HEK293T (cell line): Measurements from ENCODE around the gene TTC12.

Experiments used
- CTCF ChIA-PET: fragments of 350-600 bp; formaldehyde crosslinking; extraction: SDS; loops from one replicate; lab custom pipeline; 2021; ENCODE audit warnings: antibody characterized with exemption, inconsistent platforms; lab: Yijun Ruan, JAX
- POLR2A ChIA-PET: fragments of 350-600 bp; formaldehyde crosslinking; extraction: SDS; loops from one replicate; lab custom pipeline; 2020; ENCODE audit warnings: antibody characterized with exemption, inconsistent platforms; lab: Yijun Ruan, JAX
- DNase-seq: peaks from one replicate; pipeline ENCODE4 v3.0.0; 2012; ENCODE audit warnings: mixed read lengths; ENCODE audit errors: extremely low spot score
- ARNT ChIP-seq: fragments of 450-650 bp; IDR thresholded peaks from 2 replicates; pipeline ENCODE4 v1.6.1; 2017; ENCODE audit warnings: mild to moderate bottlenecking
- BHLHE40 ChIP-seq: fragments of 450-650 bp; IDR thresholded peaks from 2 replicates; pipeline ENCODE4 v1.6.1; 2016; ENCODE audit warnings: mild to moderate bottlenecking, moderate library complexity, borderline replicate concordance
- CTBP1 ChIP-seq: fragments of 450-650 bp; IDR thresholded peaks from 2 replicates; pipeline ENCODE4 v1.6.1; 2016; ENCODE audit warnings: borderline replicate concordance
- ELF4 ChIP-seq: fragments of 450-650 bp; IDR thresholded peaks from 2 replicates; pipeline ENCODE4 v1.6.1; 2017; ENCODE audit warnings: antibody characterized with exemption
- FOXA1 ChIP-seq: fragments of 450-650 bp; IDR thresholded peaks from 2 replicates; pipeline ENCODE4 v1.6.1; 2016; ENCODE audit warnings: mild to moderate bottlenecking
- FOXK2 ChIP-seq: fragments of 450-650 bp; IDR thresholded peaks from 2 replicates; pipeline ENCODE4 v1.6.1; 2016; ENCODE audit warnings: mild to moderate bottlenecking
- FOXM1 ChIP-seq: fragments of 450-650 bp; IDR thresholded peaks from 2 replicates; pipeline ENCODE4 v1.6.1; 2017; ENCODE audit warnings: mild to moderate bottlenecking, borderline replicate concordance
- HDGF ChIP-seq: fragments of 450-650 bp; IDR thresholded peaks from 2 replicates; pipeline ENCODE4 v1.6.1; 2017; ENCODE audit warnings: antibody characterized with exemption, borderline replicate concordance
- L3MBTL2 ChIP-seq: fragments of 450-650 bp; conservative IDR thresholded peaks from 2 replicates; pipeline ENCODE4 v1.6.1; 2016; ENCODE audit warnings: mild to moderate bottlenecking
- LEF1 ChIP-seq: fragments of 450-650 bp; IDR thresholded peaks from 2 replicates; pipeline ENCODE4 v1.6.1; 2017; ENCODE audit warnings: mild to moderate bottlenecking, borderline replicate concordance
- NFRKB ChIP-seq: fragments of 450-650 bp; IDR thresholded peaks from 2 replicates; pipeline ENCODE4 v1.6.1; 2016; ENCODE audit warnings: mild to moderate bottlenecking, moderate library complexity
- SP1 ChIP-seq: fragments of 450-650 bp; IDR thresholded peaks from 2 replicates; pipeline ENCODE4 v1.6.1; 2017
- SUZ12 ChIP-seq: fragments of 450-650 bp; IDR thresholded peaks from 2 replicates; pipeline ENCODE4 v1.6.1; 2016; ENCODE audit warnings: mild to moderate bottlenecking
- TARDBP ChIP-seq: fragments of 450-650 bp; IDR thresholded peaks from 2 replicates; pipeline ENCODE4 v1.6.1; 2016
- ZNF384 ChIP-seq: fragments of 450-650 bp; IDR thresholded peaks from 2 replicates; pipeline ENCODE4 v1.6.1; 2016
- TF ChIP-seq, protein P1 (sequence below): fragments of 450-650 bp; IDR thresholded peaks from 2 replicates; pipeline ENCODE4 v1.6.1; 2016

TTC12 gene

DNA sequence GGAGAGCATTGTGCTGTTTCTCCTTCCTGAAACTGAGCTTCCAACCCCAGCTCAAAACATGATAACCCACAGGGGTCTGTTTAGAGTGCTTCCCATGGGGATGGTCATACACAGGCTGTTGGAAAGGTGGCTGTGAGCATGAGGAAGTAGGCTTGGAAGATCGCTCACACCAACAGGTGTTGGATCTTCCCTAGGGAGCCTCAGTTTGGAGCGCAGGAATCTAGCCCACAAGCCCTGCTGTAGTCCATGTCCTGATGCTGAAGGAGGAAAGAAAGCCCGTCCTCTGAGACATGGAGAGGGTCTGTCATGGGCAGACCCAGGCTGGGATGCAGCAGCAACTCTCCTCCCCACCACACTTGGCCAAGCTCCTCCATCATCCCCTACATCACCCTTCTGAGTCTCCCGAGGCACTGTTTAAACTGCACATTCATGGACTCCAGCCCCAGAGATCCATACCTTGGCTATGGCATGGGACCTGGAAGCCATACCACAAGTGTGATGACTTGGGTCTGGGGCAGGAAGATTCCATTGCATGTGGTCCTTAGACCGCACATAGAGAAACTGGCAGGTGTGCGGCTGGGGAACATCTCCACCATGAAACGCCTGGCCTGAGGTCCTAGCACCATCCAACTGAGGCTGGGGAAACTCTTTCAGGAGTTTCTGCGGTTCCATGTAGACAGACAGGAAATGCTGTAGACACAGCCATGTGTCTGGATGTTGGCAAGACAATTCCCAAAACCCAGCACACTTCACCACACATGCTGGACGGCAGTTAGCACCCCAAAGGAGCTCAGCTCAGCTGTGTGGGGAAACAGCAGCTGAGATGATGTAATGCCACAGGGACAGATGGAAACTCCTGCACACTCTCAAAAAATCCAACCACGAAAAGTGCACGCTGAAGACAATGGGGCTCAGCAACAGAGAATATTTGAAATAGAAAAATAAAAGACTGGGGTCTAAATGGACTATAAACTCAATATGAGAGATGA lies 27.6 kb upstream of the TTC12 start:
- TF ChIP-seq L3MBTL2 (no peak), BHLHE40 (no peak), NFRKB (no peak), FOXA1 (no peak), SUZ12 (no peak), FOXK2 (no peak), FOXM1 (no peak), CTBP1 (no peak), ELF4 (no peak), SP1 (no peak), TARDBP (no peak), ZNF384 (no peak), HDGF (no peak), LEF1 (no peak), ARNT (no peak)
- TF ChIP-seq, protein P1, sequence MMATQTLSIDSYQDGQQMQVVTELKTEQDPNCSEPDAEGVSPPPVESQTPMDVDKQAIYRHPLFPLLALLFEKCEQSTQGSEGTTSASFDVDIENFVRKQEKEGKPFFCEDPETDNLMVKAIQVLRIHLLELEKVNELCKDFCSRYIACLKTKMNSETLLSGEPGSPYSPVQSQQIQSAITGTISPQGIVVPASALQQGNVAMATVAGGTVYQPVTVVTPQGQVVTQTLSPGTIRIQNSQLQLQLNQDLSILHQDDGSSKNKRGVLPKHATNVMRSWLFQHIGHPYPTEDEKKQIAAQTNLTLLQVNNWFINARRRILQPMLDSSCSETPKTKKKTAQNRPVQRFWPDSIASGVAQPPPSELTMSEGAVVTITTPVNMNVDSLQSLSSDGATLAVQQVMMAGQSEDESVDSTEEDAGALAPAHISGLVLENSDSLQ: no peak
- CTCF ChIA-PET: no interaction called here
- POLR2A ChIA-PET: no interaction called here
- DNase-seq: no peak

DNA sequence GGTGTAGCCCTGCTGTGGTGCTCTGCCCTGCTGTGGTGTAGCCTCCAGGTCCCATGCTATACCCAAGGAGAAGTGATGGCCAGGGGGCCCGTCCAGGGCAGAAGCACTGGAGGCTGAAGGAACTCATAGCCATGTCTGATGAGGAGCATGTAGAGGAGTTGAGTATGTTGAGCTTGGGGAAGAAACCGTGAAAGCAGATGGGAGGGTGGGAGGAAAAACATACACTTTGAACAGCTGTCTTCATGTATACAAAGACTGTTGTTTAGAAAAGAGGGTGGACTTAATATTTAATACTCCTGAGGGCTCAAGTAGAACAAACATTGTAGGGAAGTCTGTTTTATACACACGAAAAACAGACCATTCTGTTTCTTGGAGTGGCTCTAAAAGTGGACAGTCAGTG lies 26.6 kb upstream of the TTC12 start:
- CTCF ChIA-PET: no interaction called here
- TF ChIP-seq ZNF384 (no peak), SUZ12 (no peak), FOXK2 (no peak), BHLHE40 (no peak), FOXM1 (no peak), CTBP1 (no peak), SP1 (no peak), ARNT (no peak), HDGF (no peak)
- no peak for DNase-seq
- POLR2A ChIA-PET: no interaction called here

DNA sequence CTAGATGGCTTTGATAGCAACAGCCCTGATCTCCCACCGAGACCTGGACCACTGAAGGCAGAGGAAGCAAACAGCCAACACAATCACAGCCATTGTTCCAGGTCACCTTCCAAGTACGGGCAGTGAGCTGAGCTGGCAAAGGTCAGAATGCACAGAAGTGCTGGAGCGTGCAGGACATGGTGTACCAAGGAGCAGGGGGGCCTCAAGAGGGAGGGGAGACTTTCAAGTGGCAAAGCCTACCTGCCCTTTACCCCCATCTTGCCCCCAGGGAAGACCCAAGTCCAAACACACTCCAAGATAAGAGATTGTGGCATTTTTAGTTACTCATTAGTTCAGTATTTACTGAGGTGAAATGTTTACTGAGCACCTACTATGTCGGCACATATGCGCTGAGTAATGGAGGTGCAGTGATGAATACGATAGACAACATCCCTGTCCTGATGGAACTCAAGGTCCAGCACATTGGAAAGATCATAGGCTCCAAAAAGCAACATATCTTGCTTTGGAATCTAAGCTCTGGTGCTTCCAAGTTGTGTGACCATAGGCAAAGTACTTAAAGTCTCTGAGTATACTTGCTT lies 26.0 kb upstream of the TTC12 start:
- TF ChIP-seq ARNT: no peak
- no peak for TF ChIP-seq NFRKB
- no peak for TF ChIP-seq SUZ12
- TF ChIP-seq ZNF384: no peak
- no peak for TF ChIP-seq BHLHE40
- no peak for TF ChIP-seq FOXM1
- TF ChIP-seq, protein P1: no peak
- TF ChIP-seq ELF4: no peak
- no peak for TF ChIP-seq LEF1
- no peak for TF ChIP-seq CTBP1
- no peak for TF ChIP-seq FOXA1
- no peak for TF ChIP-seq HDGF
- no peak for TF ChIP-seq L3MBTL2
- TF ChIP-seq SP1: no peak
- TF ChIP-seq FOXK2: no peak
- no peak for TF ChIP-seq TARDBP
- no peak for DNase-seq
- CTCF ChIA-PET: interaction anchor here (0.7 to 2.1 kb wide), 3 partner anchors 174 to 724 kb away, joined by 3 to 21 read pairs (median 4); no protein-coding TSS in a partner anchor
- POLR2A ChIA-PET: no interaction called here

DNA sequence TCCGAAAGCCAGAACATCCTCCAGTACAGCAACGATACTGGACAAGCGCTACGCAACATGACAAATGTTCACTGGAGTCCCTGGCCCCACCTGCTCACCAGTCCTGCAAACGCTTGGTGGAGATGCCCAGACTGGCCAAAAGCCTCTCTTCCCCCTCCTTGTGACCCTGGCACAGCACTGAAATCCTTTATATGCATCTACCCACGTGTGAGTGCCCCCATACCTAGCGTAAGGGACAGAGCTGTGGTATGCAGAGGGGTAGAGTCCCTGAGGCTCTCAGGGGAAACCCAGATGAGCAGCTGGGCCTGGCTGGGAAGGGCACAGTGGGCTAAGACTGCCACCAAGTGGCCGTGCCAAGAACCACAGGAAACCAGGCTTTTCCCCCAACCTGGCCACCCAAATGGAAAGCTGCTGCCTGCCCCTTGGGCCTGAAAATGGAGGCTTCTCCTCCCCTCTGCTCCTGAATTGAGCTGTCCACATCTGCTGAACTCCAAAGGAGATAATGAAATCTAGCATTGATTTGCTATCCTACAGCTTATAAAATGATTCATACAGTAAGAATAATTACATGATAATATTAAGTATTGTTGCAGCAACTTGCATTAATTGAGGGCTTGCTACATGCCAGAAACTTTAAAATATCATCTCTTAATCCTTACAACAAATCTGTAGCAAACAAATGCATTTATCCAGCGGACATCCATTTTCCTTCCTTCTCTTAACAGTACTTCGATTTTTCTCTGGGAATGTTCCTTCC lies 24.8 kb upstream of the TTC12 start:
- DNase-seq: peak; percentile 79
- ChIA-PET CTCF (interaction anchor here (0.6 to 2.1 kb wide), 13 partner anchors 9 to 1003 kb away, joined by 3 to 21 read pairs (median 3); no protein-coding TSS in a partner anchor), POLR2A (no interaction called here)
- TF ChIP-seq ELF4 (no peak), HDGF (no peak), ZNF384 (no peak), CTBP1 (no peak), BHLHE40 (no peak), SP1 (no peak), SUZ12 (no peak), LEF1 (no peak), FOXK2 (no peak), ARNT (no peak), L3MBTL2 (no peak), FOXA1 (no peak), TARDBP (no peak), NFRKB (no peak), FOXM1 (no peak)
- TF ChIP-seq, protein P1: no peak

DNA sequence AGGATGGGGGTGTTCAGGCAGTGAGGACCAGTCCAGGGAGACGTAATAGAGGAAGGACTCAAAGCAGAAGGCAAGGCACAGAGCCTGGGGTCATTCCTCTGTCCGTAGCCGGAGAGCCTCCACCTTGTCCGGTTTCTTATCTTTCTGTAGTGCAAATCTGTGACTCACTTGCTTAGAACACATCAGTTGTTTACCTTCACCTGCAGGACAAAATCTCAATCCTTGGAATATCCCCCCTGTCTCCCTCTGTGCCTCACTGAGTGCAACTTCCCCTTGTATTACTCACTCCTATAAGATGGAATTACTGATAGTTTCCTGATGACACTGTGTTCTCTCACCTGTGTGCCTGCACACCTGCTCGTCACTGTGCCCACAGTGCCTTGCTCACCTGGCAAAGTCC lies 20.4 kb upstream of the TTC12 start:
- CTCF ChIA-PET: no interaction called here
- no peak for DNase-seq
- POLR2A ChIA-PET: no interaction called here
- TF ChIP-seq ZNF384: no peak
